ENCODE results near the gene RPL35A.

DNA sequence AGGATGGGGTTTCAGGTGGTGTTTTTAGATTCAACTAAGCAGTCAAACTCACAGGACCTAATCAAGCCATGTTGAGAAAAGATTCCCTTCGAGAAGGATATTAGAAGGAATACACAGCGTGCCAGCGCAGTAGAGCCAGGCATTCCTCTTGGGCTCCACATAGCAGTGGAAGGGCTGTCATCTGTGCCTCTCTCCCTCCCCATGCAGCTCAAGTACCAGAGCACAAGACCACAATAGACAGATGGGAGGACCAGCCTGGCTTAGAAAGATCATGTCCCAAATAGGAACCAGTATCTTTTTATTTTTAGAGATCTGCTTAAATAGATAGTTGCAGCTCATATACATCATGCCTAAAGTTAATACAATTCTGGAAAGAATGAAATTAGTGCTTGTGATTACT, 47.9 kb downstream of the RPL35A start:
- no peak for TF ChIP-seq POLR2AphosphoS5 (IDR thresholded peaks at IDR 0.05; ENCODE audit: insufficient read depth in 1 of 2, low read depth in 1 of 2)
- TF ChIP-seq CTCF (IDR thresholded peaks at IDR 0.05), result no peak
- no peak for TF ChIP-seq POLR2A (IDR thresholded peaks at IDR 0.05)
